Natural killer cell (primary cell): ENCODE results near the gene TUNAR. TPM values are rescaled to one million over a fixed set of nuclear protein-coding genes. Genes with fewer than 3 reads are reported as not detected.

Experiments
- ATAC-seq, 3 donors: fragments of 150-1000 bp in 2 of 3; fragments of 200-7000 bp in 1 of 3; cut with Tn5 transposase; 1 replicate in 1 of 3; 2 replicates in 2 of 3; pipeline ENCODE4 v1.10.0; 2021; ENCODE audit warnings: mild to moderate bottlenecking in 2 of 3, moderate library complexity in 2 of 3
- DNase-seq, 2 donors: peaks; one replicate each; pipeline versions ENCODE4 v3.0.0 to v3.0.0-alpha.2; 2013 to 2021; ENCODE audit warnings: mixed read lengths in 1 of 2
- H3K27ac ChIP-seq: one replicate; pipeline ENCODE4 v1.5.1; 2013; ENCODE audit warnings: mild to moderate bottlenecking, low read length
- H3K27me3 ChIP-seq: one replicate; pipeline ENCODE4 v1.6.1; 2013; ENCODE audit warnings: low read length; ENCODE audit not compliant: control insufficient read depth, insufficient read depth
- H3K36me3 ChIP-seq: one replicate; pipeline ENCODE4 v1.6.1; 2013; ENCODE audit warnings: low read length; ENCODE audit not compliant: control insufficient read depth, insufficient read depth
- H3K4me1 ChIP-seq: one replicate; pipeline ENCODE4 v1.6.1; 2013; ENCODE audit warnings: low read length; ENCODE audit not compliant: control insufficient read depth, insufficient read depth
- H3K4me3 ChIP-seq: one replicate; pipeline ENCODE4 v1.5.1; 2013; ENCODE audit warnings: low read length
- H3K9me3 ChIP-seq: one replicate; pipeline ENCODE4 v1.6.1; 2013; ENCODE audit warnings: low read length; ENCODE audit not compliant: control insufficient read depth, insufficient read depth
- H3K27ac Mint-ChIP-seq, 2 donors: one replicate each; pipeline ENCODE4 v1.8.0; 2022; ENCODE audit warnings: mild to moderate bottlenecking in 2 of 2, mixed read lengths in 2 of 2, moderate library complexity in 1 of 2
- H3K27me3 Mint-ChIP-seq, 2 donors: one replicate each; pipeline ENCODE4 v1.8.0; 2022; ENCODE audit warnings: low read depth in 2 of 2, mixed read lengths in 2 of 2
- H3K36me3 Mint-ChIP-seq: one replicate; pipeline ENCODE4 v1.8.0; 2022; ENCODE audit warnings: mixed read lengths
- H3K4me1 Mint-ChIP-seq, 2 donors: one replicate each; pipeline ENCODE4 v1.8.0; 2022; ENCODE audit warnings: mixed read lengths in 2 of 2
- H3K4me3 Mint-ChIP-seq: one replicate; pipeline ENCODE4 v1.8.0; 2022; ENCODE audit warnings: mild to moderate bottlenecking, moderate library complexity, mixed read lengths
- H3K9me3 Mint-ChIP-seq, 2 donors: one replicate each; pipeline ENCODE4 v1.8.0; 2022; ENCODE audit warnings: mixed read lengths in 2 of 2
- CTCF ChIP-seq: fragments of 200-600 bp; IDR thresholded peaks from one replicate; pipeline ENCODE4 v1.8.0; 2022; ENCODE audit warnings: antibody characterized with exemption
- WGBS: methylation state at CpG from one replicate; pipeline ENCODE4 v1.1.7; 2013; ENCODE audit warnings: missing lambda C conversion rate; ENCODE audit not compliant: insufficient coverage; 5-methylcytosine and 5-hydroxymethylcytosine counted together
- intact Hi-C: fragments of 100-400 bp; cut with micrococcal nuclease; formaldehyde crosslinking; loops from one replicate; pipeline ENCODE4 v1.14.2; 2022
- total RNA-seq, 4 donors: library from RNA; stranded (reverse); fragments of 120-200 nt in 1 of 4; gene quantifications; one replicate each; pipeline versions ENCODE4 v1.2.3 to v1.2.4, GENCODE V29; 2013 to 2022

The TUNAR gene
- total RNA-seq, 3 donors from 2014 or later (not counting 1 experiment from before 2014, with no cell fraction given) = not detected

GRCh38 chr14:95943699-95944098 is 67.1 kb downstream of the TUNAR start:
- intact Hi-C loops = no loop called here
- no peaks in the 10 kb centered on the region for H3K36me3 Mint-ChIP-seq
- peaks cover 6% of the 10 kb centered on the region for H3K9me3 ChIP-seq
- peaks cover 0 to 4% of the 10 kb centered on the region in 2 donors for H3K9me3 Mint-ChIP-seq
- DNase-seq (no peak), ATAC-seq (no peak)
- no peak overlapping the region for H3K4me3 ChIP-seq
- H3K27ac Mint-ChIP-seq = no peak overlapping the region
- no peak overlapping the region for H3K4me3 Mint-ChIP-seq
- H3K27me3 Mint-ChIP-seq = peaks cover 6 to 13% of the 10 kb centered on the region in 2 donors
- H3K36me3 ChIP-seq = no peaks in the 10 kb centered on the region
- H3K4me1 ChIP-seq = no peaks in the 10 kb centered on the region
- no peak overlapping the region for H3K27ac ChIP-seq
- 64% methylated on average over 4 of the region's 4 CpGs for WGBS
- TF ChIP-seq CTCF = no peak
- H3K27me3 ChIP-seq = no peaks in the 10 kb centered on the region
- no peaks in the 10 kb centered on the region for H3K4me1 Mint-ChIP-seq

DNA sequence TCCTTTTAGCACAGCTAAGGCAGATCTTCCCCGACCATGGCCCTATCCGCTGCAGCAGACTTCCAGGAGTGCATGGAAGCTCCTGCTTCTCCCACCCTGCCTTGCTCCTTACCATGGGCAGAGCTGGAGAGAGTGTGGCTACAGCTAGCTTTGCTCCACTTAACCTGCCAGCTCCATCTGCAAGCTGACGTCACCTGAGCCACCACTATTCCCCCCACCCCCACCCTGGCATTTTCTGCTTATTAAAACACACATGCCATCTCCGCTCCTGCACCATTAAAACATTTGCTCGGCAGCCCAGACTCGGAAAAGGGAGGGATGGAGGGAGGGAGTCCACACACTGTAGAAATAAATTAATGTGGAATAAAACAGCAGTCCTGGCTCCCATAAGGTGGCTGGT is 67.8 kb downstream of the TUNAR start:
- H3K27ac Mint-ChIP-seq = no peak overlapping the region
- Histone ChIP-seq H3K27ac (no peak overlapping the region), H3K9me3 (peaks cover 6% of the 10 kb centered on the region), H3K36me3 (no peaks in the 10 kb centered on the region), H3K4me3 (no peak overlapping the region), H3K27me3 (no peaks in the 10 kb centered on the region), H3K4me1 (no peaks in the 10 kb centered on the region)
- DNase-seq (no peak), ATAC-seq (no peak)
- no peaks in the 10 kb centered on the region for H3K4me1 Mint-ChIP-seq
- intact Hi-C loops = no loop called here
- no peak for TF ChIP-seq CTCF
- H3K4me3 Mint-ChIP-seq = no peak overlapping the region
- 86% methylated on average over 5 of the region's 6 CpGs for WGBS
- H3K36me3 Mint-ChIP-seq = no peaks in the 10 kb centered on the region
- H3K9me3 Mint-ChIP-seq = peaks cover 0 to 4% of the 10 kb centered on the region in 2 donors
- H3K27me3 Mint-ChIP-seq = peaks cover 6 to 11% of the 10 kb centered on the region in 2 donors

DNA sequence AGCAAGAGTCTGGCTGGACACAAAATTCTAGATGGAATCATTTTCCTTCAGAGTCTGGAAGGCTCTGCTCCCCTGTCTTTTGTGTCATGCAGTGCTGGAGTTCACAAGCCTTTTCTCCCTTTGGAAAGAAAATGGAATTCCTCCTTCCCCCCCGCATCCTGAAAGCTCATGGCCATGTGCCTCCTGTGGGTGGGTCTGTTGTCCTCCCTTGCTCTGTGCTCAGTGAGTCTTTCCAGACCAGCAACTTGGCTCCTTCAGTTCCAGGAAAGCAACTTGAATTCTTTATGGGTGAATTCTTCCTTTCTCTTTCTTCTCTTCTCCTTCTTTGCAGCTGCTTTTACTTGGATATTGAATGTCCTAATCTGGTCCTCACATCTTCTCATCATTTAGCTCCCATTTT is 70.2 kb downstream of the TUNAR start:
- Mint-ChIP-seq H3K4me1 (no peaks in the 10 kb centered on the region), H3K4me3 (no peak overlapping the region), H3K27me3 (peaks cover 9 to 12% of the 10 kb centered on the region in 2 donors), H3K9me3 (no peaks in the 10 kb centered on the region), H3K36me3 (no peaks in the 10 kb centered on the region), H3K27ac (no peak overlapping the region)
- Histone ChIP-seq H3K4me1 (no peaks in the 10 kb centered on the region), H3K9me3 (peaks cover 4% of the 10 kb centered on the region), H3K36me3 (no peaks in the 10 kb centered on the region), H3K27me3 (no peaks in the 10 kb centered on the region), H3K4me3 (no peak overlapping the region), H3K27ac (no peak overlapping the region)
- DNase-seq = no peak
- TF ChIP-seq CTCF = no peak
- WGBS = 40% methylated on average over 1 of the region's 1 CpG
- intact Hi-C loops = no loop called here
- ATAC-seq = no peak

DNA sequence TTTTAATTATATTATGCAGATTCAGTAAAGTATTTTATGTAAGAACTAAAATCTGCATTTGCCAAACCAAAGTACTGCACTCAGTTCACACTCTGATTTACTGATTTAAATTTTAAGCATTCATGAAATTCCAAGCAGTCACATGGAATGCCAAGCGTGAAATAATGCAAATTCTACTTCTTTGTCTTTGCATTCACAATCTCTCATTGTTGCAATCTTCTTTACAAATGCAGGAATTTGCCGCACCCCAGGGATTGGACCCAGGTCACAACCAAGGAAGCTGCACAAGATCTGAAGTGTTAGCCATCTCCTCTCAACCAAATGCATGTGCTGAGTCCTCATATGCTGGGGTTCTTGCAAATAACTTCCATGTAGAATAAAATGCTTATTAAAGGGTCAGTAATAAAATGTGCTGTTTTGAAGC is 71.9 kb downstream of the TUNAR start:
- no peaks in the 10 kb centered on the region for H3K4me1 Mint-ChIP-seq
- no peaks in the 10 kb centered on the region for H3K36me3 ChIP-seq
- no peaks in the 10 kb centered on the region for H3K9me3 ChIP-seq
- DNase-seq = no peak
- H3K27me3 Mint-ChIP-seq = peaks cover 9 to 12% of the 10 kb centered on the region in 2 donors
- WGBS = 43% methylated on average over 2 of the region's 2 CpGs
- intact Hi-C loops = no loop called here
- no peak overlapping the region for H3K27ac Mint-ChIP-seq
- H3K27ac ChIP-seq = no peak overlapping the region
- no peaks in the 10 kb centered on the region for H3K9me3 Mint-ChIP-seq
- no peak overlapping the region for H3K4me3 ChIP-seq
- no peak for ATAC-seq
- no peaks in the 10 kb centered on the region for H3K36me3 Mint-ChIP-seq
- H3K27me3 ChIP-seq = no peaks in the 10 kb centered on the region
- TF ChIP-seq CTCF = no peak
- H3K4me1 ChIP-seq = no peaks in the 10 kb centered on the region
- no peak overlapping the region for H3K4me3 Mint-ChIP-seq
